HEK293T (cell line): ENCODE data around the gene BRD7.

Experiments used
- ARNT ChIP-seq: fragments of 450-650 bp; IDR thresholded peaks from 2 replicates; pipeline ENCODE4 v1.6.1; 2017; ENCODE audit warnings: mild to moderate bottlenecking
- BHLHE40 ChIP-seq: fragments of 450-650 bp; IDR thresholded peaks from 2 replicates; pipeline ENCODE4 v1.6.1; 2016; ENCODE audit warnings: mild to moderate bottlenecking, moderate library complexity, borderline replicate concordance
- FOXA1 ChIP-seq: fragments of 450-650 bp; IDR thresholded peaks from 2 replicates; pipeline ENCODE4 v1.6.1; 2016; ENCODE audit warnings: mild to moderate bottlenecking
- FOXK2 ChIP-seq: fragments of 450-650 bp; IDR thresholded peaks from 2 replicates; pipeline ENCODE4 v1.6.1; 2016; ENCODE audit warnings: mild to moderate bottlenecking
- LEF1 ChIP-seq: fragments of 450-650 bp; IDR thresholded peaks from 2 replicates; pipeline ENCODE4 v1.6.1; 2017; ENCODE audit warnings: mild to moderate bottlenecking, borderline replicate concordance
- NFRKB ChIP-seq: fragments of 450-650 bp; IDR thresholded peaks from 2 replicates; pipeline ENCODE4 v1.6.1; 2016; ENCODE audit warnings: mild to moderate bottlenecking, moderate library complexity
- SUZ12 ChIP-seq: fragments of 450-650 bp; IDR thresholded peaks from 2 replicates; pipeline ENCODE4 v1.6.1; 2016; ENCODE audit warnings: mild to moderate bottlenecking
- TARDBP ChIP-seq: fragments of 450-650 bp; IDR thresholded peaks from 2 replicates; pipeline ENCODE4 v1.6.1; 2016
- ZNF384 ChIP-seq: fragments of 450-650 bp; IDR thresholded peaks from 2 replicates; pipeline ENCODE4 v1.6.1; 2016
- TF ChIP-seq, protein P1 (sequence below): fragments of 450-650 bp; IDR thresholded peaks from 2 replicates; pipeline ENCODE4 v1.6.1; 2016

DNA sequence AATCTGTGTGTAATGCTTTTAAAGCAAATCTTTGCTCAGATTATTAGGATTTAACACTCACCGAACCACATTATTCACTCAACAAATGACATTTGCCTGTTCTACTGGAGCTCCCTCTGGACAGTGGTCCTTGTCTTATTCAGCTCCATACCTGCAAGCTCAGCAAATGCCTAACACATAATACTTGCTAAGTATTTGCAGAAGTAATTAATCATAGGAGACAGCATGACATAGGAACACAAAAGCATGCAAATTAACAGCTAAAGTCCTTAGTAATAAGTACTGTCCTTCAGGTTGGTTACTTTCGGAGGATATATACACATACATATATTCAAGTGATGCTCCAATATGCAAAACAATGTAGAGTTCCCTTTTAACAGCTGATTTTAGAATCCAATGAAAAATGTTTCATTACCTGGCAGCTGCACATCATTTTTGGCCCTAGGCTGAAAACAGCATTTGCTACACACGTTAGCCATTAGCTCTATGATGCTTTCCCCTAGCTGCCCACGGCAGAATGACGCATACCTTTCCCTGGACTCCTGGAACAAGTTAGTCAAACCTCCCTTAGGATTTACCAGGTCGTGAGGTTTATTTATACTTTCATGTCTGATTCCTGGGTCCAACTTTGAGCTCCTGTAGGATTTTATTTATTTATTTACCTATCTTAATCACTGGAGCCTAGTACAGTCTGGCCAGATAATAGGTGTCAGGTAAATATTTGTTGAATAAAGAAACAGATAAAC is 8.6 kb downstream of the BRD7 start:
- no peak for TF ChIP-seq FOXA1
- TF ChIP-seq TARDBP = no peak
- TF ChIP-seq NFRKB = no peak
- no peak for TF ChIP-seq ZNF384
- TF ChIP-seq, protein P1, sequence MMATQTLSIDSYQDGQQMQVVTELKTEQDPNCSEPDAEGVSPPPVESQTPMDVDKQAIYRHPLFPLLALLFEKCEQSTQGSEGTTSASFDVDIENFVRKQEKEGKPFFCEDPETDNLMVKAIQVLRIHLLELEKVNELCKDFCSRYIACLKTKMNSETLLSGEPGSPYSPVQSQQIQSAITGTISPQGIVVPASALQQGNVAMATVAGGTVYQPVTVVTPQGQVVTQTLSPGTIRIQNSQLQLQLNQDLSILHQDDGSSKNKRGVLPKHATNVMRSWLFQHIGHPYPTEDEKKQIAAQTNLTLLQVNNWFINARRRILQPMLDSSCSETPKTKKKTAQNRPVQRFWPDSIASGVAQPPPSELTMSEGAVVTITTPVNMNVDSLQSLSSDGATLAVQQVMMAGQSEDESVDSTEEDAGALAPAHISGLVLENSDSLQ = no peak
- no peak for TF ChIP-seq FOXK2
- TF ChIP-seq ARNT = no peak
- no peak for TF ChIP-seq SUZ12
- TF ChIP-seq LEF1 = no peak
- no peak for TF ChIP-seq BHLHE40
